ENCODE results near the gene OXCT1.

GRCh38 chr5:41891066-41891707, 21.0 kb upstream of the OXCT1 start:
- TF ChIP-seq CTCF (conservative IDR thresholded peaks at IDR 0.05; ENCODE audit: low read depth, low read length), result no peak
- TF ChIP-seq POLR2A (IDR thresholded peaks at IDR 0.05; ENCODE audit: low read depth, low read length), result no peak
- TF ChIP-seq MAFK (IDR thresholded peaks at IDR 0.05; ENCODE audit: low read depth, low read length), result no peak
- TF ChIP-seq NFE2L2 (IDR thresholded peaks at IDR 0.05; ENCODE audit: low read depth, low read length), result no peak
- no peak for TF ChIP-seq RFX5 (IDR thresholded peaks at IDR 0.05; ENCODE audit: low read depth, low read length)
